KMS-11 (cell line): ENCODE data around the gene PPARA.

Source experiments
- H2AFZ ChIP-seq: fragments of 200-600 bp; sonication (generic); 2 replicates; pipeline ENCODE4 v1.6.1; 2016; ENCODE audit warnings: antibody characterized with exemption, mixed run types, low read depth
- H3K27ac ChIP-seq: fragments of 200-600 bp; sonication (generic); 2 replicates; pipeline ENCODE4 v1.6.1; 2016; ENCODE audit warnings: mild to moderate bottlenecking, mixed run types
- H3K27me3 ChIP-seq: fragments of 200-600 bp; sonication (generic); 2 replicates; pipeline ENCODE4 v1.6.1; 2017; ENCODE audit warnings: mild to moderate bottlenecking, low read depth, mixed run types, moderate library complexity; ENCODE audit not compliant: insufficient read depth
- H3K36me3 ChIP-seq: fragments of 200-600 bp; sonication (generic); 2 replicates; pipeline ENCODE4 v1.6.1; 2017; ENCODE audit warnings: mild to moderate bottlenecking, mixed run types; ENCODE audit not compliant: insufficient read depth
- H3K4me1 ChIP-seq: fragments of 200-600 bp; sonication (generic); 2 replicates; pipeline ENCODE4 v1.6.1; 2016; ENCODE audit warnings: mild to moderate bottlenecking, low read depth, mixed run types; ENCODE audit not compliant: poor library complexity, severe bottlenecking
- H3K4me2 ChIP-seq: fragments of 200-600 bp; sonication (generic); 2 replicates; pipeline ENCODE4 v1.7.0; 2016; ENCODE audit warnings: mild to moderate bottlenecking, mixed run types
- H3K4me3 ChIP-seq: fragments of 200-600 bp; sonication (generic); IDR thresholded peaks from 2 replicates; pipeline ENCODE4 v1.6.1; 2017; ENCODE audit warnings: low read depth, low read length, mixed read lengths; ENCODE audit not compliant: insufficient read depth
- H3K79me2 ChIP-seq: fragments of 200-600 bp; sonication (generic); 2 replicates; pipeline ENCODE4 v1.6.1; 2016; ENCODE audit warnings: low read depth, mixed run types; ENCODE audit not compliant: insufficient read depth
- H3K9ac ChIP-seq: fragments of 200-600 bp; sonication (generic); 2 replicates; pipeline ENCODE4 v1.6.1; 2016; ENCODE audit warnings: mild to moderate bottlenecking, mixed run types
- H4K20me1 ChIP-seq: fragments of 200-600 bp; sonication (generic); 2 replicates; pipeline ENCODE4 v1.6.1; 2016; ENCODE audit warnings: mild to moderate bottlenecking, mixed run types; ENCODE audit not compliant: insufficient read depth
- TF ChIP-seq, protein P1 (sequence below): fragments of 200-600 bp; sonication (generic); conservative IDR thresholded peaks from 2 replicates; pipeline ENCODE4 v1.6.1; 2017; ENCODE audit warnings: low read depth, mild to moderate bottlenecking, antibody characterized with exemption, low read length, moderate library complexity, mixed read lengths

The PPARA gene

DNA sequence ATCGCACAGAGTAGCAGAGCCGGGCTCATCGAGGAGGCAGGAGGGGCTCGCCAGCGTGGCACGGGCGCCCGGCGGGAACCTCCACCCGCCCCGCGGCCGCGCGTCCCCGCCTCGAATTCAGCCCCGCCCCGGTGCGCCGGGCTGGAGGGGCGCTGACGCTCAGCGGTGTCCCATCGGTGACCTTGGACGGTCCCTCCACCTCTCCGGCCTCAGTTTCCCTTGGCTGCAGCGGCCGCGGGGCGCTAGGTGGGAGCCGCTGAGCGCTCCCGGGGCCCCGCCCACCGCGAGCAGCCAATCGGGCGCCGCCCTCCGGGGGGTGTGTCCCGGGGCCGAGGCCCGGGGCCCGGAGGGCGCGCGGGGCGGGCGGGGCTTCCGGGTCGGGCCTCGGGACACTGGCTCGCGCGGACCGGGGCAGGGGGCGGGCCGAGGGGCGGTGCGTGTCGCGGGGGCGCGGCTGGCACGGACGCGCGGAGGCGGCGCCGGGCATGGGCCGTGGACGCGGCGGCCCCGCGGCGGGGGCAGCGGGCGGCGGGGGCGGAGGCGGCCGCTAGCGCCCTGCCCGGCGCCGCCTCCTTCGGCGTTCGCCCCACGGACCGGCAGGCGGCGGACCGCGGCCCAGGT is at the start of gene PPARA:
Gene PPARA (plus strand): TSS at position 493 of the 621 bp plus-strand sequence. CDS start 47,858 bp downstream, outside the sequence.
- H2AFZ ChIP-seq: peak within 1 kb of the TSS; percentile 86
- H4K20me1 ChIP-seq: no peaks in the 10 kb centered on the region
- no peak within 1 kb of the TSS for H3K4me3 ChIP-seq
- peaks cover 35% of the 10 kb centered on the region for H3K27me3 ChIP-seq
- H3K4me1 ChIP-seq: peaks cover 10% of the 10 kb centered on the region
- peak within 1 kb of the TSS; percentile 78 for H3K4me2 ChIP-seq
- TF ChIP-seq, protein P1, sequence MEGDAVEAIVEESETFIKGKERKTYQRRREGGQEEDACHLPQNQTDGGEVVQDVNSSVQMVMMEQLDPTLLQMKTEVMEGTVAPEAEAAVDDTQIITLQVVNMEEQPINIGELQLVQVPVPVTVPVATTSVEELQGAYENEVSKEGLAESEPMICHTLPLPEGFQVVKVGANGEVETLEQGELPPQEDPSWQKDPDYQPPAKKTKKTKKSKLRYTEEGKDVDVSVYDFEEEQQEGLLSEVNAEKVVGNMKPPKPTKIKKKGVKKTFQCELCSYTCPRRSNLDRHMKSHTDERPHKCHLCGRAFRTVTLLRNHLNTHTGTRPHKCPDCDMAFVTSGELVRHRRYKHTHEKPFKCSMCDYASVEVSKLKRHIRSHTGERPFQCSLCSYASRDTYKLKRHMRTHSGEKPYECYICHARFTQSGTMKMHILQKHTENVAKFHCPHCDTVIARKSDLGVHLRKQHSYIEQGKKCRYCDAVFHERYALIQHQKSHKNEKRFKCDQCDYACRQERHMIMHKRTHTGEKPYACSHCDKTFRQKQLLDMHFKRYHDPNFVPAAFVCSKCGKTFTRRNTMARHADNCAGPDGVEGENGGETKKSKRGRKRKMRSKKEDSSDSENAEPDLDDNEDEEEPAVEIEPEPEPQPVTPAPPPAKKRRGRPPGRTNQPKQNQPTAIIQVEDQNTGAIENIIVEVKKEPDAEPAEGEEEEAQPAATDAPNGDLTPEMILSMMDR: no peak
- H3K79me2 ChIP-seq: no peaks in the 10 kb centered on the region
- H3K36me3 ChIP-seq: no peaks in the 10 kb centered on the region
- H3K27ac ChIP-seq: no peak within 1 kb of the TSS
- H3K9ac ChIP-seq: peak within 1 kb of the TSS; percentile 27; the same call in 1 of the 2 replicates

DNA sequence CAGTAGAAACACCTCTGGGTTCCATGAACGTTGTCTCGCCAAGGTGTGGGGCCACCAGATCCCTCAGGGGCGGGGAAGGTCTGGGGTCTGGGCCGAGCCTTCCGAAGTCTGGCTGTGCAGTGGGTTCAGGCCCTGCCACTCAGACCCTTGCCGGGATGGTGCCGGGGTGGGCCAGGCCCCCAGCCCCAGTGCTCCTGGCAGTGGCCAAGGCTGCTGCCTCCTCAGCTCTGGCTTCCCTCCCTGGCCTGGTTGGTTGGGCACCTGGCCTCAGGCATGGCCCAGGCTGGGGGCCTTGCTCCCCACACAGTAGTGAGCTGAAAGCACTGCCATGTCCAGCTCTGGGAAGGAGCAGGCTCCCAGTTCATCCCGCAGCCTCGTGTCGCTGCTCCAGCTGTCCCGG is 48.2 kb upstream of the PPARA start:
- no peaks in the 10 kb centered on the region for H4K20me1 ChIP-seq
- TF ChIP-seq, protein P1: no peak
- H3K9ac ChIP-seq: no peak overlapping the region
- H3K4me1 ChIP-seq: no peaks in the 10 kb centered on the region
- no peaks in the 10 kb centered on the region for H3K27me3 ChIP-seq
- no peaks in the 10 kb centered on the region for H3K36me3 ChIP-seq
- H3K79me2 ChIP-seq: no peaks in the 10 kb centered on the region
- H2AFZ ChIP-seq: no peak overlapping the region
- no peak overlapping the region for H3K4me3 ChIP-seq
- H3K27ac ChIP-seq: no peak overlapping the region
- H3K4me2 ChIP-seq: no peak overlapping the region

DNA sequence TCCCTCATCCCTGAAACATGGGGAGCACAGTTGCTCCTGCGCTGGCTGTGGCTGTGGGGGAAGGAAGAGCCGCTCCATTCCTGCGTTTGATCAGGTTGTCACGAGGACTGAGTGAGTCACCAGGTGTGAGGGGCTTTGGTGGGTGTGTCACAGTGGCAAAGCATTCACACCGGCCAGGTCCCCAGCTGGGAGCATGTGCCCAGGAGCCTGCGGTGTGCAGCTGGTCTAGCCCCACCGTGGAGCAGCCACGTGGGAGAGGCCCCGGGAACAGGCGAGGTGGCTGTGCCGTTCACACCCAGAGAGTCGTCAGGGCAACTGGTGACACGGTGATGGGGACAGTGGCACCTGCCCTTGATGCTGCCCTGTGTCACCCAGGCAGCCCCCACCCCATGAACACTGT is 47.6 kb upstream of the PPARA start:
- Histone ChIP-seq H3K27me3 (no peaks in the 10 kb centered on the region), H3K9ac (no peak overlapping the region), H3K4me1 (no peaks in the 10 kb centered on the region), H3K4me3 (no peak overlapping the region), H3K79me2 (no peaks in the 10 kb centered on the region), H4K20me1 (no peaks in the 10 kb centered on the region), H3K36me3 (no peaks in the 10 kb centered on the region), H2AFZ (no peak overlapping the region), H3K4me2 (no peak overlapping the region), H3K27ac (no peak overlapping the region)
- TF ChIP-seq, protein P1: no peak

DNA sequence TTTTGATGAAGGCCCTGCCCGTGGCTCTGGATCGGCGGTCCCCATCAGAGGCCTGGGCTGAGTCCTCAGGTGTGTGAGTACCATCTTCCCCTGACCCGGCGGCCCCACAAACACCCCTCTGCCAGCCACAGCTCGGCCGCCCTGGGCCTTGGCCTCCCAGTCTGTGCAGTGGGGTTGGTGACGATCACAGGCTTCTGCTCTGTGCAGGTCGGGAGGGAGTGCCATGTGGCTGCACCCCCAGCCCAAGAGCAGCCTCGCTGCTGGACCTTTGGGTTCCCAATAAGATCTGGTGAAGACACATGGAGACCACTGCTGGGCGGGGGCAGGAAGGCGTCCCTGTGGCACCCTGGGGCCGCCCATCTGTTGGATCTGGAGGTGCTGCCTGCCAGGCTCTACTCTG is 47.1 kb upstream of the PPARA start:
- Histone ChIP-seq H3K27ac (no peak overlapping the region), H3K4me1 (no peaks in the 10 kb centered on the region), H4K20me1 (no peaks in the 10 kb centered on the region), H3K79me2 (no peaks in the 10 kb centered on the region), H3K36me3 (no peaks in the 10 kb centered on the region), H3K4me2 (no peak overlapping the region), H3K9ac (no peak overlapping the region), H3K4me3 (no peak overlapping the region), H2AFZ (no peak overlapping the region), H3K27me3 (no peaks in the 10 kb centered on the region)
- TF ChIP-seq, protein P1: no peak
